Esophagus muscularis mucosa (tissue), 4 donors: ENCODE results near the gene ATF6B.

Source experiments
- EP300 ChIP-seq: sonication (generic); formaldehyde crosslinking; IDR thresholded peaks from one replicate; pipeline ENCODE4 v1.6.1; 2017; ENCODE audit warnings: antibody characterized with exemption
- POLR2A ChIP-seq: fragments of 450-650 bp; IDR thresholded peaks from one replicate; pipeline ENCODE4 v1.6.1; 2017; ENCODE audit warnings: antibody characterized with exemption, moderate library complexity, mild to moderate bottlenecking, low read depth
- POLR2AphosphoS5 ChIP-seq, 2 donors: sonication (generic); formaldehyde crosslinking; IDR thresholded peaks; one replicate each; pipeline ENCODE4 v1.6.1; 2017; ENCODE audit warnings: antibody characterized with exemption in 2 of 2
- TF ChIP-seq, protein P1 (sequence below), 3 experiments: fragments of 200-600 bp in 2 of 3; fragments of 450-650 bp in 1 of 3; sonication (generic) in 2 of 3; IDR thresholded peaks; one replicate each; pipeline ENCODE4 v1.5.1; 2017 to 2019; ENCODE audit warnings: antibody characterized with exemption in 3 of 3, mild to moderate bottlenecking in 2 of 3, moderate library complexity in 1 of 3

DNA sequence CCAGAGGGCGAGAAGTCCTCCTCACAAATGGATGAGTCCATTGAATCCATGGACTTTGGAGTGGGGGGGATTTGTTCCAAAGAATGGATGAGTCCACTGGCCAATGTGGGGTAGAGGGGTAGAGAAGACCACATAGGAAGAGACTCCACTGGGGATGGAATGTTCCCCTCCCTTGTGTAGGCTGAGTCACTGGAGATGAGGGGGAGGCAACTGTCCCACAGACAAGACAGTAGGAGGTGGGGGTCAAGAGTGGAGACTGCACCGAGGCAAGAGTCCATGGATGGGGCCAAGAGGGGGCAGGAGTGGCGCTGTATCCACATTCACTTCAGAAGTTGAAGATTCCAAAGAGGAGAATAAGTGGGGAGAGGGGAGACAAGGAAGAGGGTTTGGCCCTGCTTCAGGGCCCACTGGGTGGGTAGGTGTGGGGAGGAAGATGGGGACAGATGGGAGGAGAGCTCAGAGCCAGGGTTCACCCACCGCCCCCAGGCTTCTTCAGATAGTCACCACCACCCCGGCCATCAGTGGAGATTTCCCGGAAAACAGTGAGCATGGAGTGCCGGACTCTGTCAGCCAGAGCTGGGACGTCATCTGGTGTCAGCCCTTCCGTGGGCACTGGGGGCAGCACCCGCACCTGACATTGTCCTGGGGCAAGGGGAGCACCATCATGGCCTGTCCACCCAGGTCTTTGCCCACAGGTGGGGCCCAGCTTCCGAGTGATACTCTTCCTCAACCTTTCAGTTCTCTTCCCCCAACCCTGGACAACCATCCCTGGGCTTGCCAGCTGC is 41.0 kb upstream of the ATF6B start:
- TF ChIP-seq, protein P1, sequence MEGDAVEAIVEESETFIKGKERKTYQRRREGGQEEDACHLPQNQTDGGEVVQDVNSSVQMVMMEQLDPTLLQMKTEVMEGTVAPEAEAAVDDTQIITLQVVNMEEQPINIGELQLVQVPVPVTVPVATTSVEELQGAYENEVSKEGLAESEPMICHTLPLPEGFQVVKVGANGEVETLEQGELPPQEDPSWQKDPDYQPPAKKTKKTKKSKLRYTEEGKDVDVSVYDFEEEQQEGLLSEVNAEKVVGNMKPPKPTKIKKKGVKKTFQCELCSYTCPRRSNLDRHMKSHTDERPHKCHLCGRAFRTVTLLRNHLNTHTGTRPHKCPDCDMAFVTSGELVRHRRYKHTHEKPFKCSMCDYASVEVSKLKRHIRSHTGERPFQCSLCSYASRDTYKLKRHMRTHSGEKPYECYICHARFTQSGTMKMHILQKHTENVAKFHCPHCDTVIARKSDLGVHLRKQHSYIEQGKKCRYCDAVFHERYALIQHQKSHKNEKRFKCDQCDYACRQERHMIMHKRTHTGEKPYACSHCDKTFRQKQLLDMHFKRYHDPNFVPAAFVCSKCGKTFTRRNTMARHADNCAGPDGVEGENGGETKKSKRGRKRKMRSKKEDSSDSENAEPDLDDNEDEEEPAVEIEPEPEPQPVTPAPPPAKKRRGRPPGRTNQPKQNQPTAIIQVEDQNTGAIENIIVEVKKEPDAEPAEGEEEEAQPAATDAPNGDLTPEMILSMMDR (IDR thresholded peaks at IDR 0.05): no peak
- no peak for TF ChIP-seq POLR2AphosphoS5 (IDR thresholded peaks at IDR 0.05)
- no peak for TF ChIP-seq POLR2A
- no peak for TF ChIP-seq EP300
